ENCODE data around the gene AREG.

The AREG gene

GRCh38 chr4:74499986-74500781, 55.2 kb downstream of the AREG start:
- no peak for FAIRE-seq
- no peak for DNase-seq (ENCODE audit: extremely low spot score, insufficient read length, low read depth)

- no peak for DNase-seq (ENCODE audit: extremely low spot score, insufficient read length, low read depth)
- FAIRE-seq = no peak
Measured at GRCh38 chr4:74501579-74501978, 56.6 kb downstream of the AREG start.

GRCh38 chr4:74503580-74503979, 58.6 kb downstream of the AREG start:
- no peak for FAIRE-seq

GRCh38 chr4:74504212-74504611, 59.3 kb downstream of the AREG start:
- DNase-seq (ENCODE audit: extremely low spot score, insufficient read length, low read depth) = no peak
- no peak for FAIRE-seq

More at GRCh38 chr4:74503580-74503979, 58.6 kb downstream of the AREG start:
- no peak for DNase-seq (ENCODE audit: extremely low spot score, insufficient read length, low read depth)
